A673 (cell line): ENCODE data around the gene RPS6KA2. TPM values are rescaled to one million over a fixed set of nuclear protein-coding genes. Genes with fewer than 3 reads are reported as not detected.

Experiments used
- BruUV-seq: library from RNA; stranded (reverse); fragments of 400-500 nt; replicated peaks from 2 replicates; lab custom pipeline; 2021; lab: Mats Ljungman, UMichigan
- CTCF ChIA-PET: fragments of 300-600 bp; sonication (Branson Sonifier 250); formaldehyde crosslinking; loops from one replicate; lab custom pipeline; 2022; ENCODE audit warnings: antibody characterized with exemption; lab: Charles Lee
- POLR2A ChIA-PET: fragments of 300-600 bp; sonication (Branson Sonifier 250); formaldehyde crosslinking; loops from one replicate; lab custom pipeline; 2022; ENCODE audit warnings: antibody characterized with exemption; ENCODE audit not compliant: low non-redundant PET; lab: Charles Lee
- DNase-seq: peaks from one replicate; pipeline ENCODE4 v3.0.0-alpha.2; 2015; ENCODE audit warnings: low spot score
- H3K27ac ChIP-seq: fragments of 200-600 bp; sonication (generic); 2 replicates; pipeline ENCODE4 v1.5.1; 2016; ENCODE audit warnings: mixed run types, low read depth, mild to moderate bottlenecking, mixed read lengths, antibody characterized with exemption, low read length; ENCODE audit not compliant: poor library complexity, severe bottlenecking
- H3K27me3 ChIP-seq: fragments of 200-600 bp; sonication (generic); replicated peaks from 2 replicates; pipeline ENCODE4 v1.6.1; 2017; ENCODE audit warnings: mixed run types, low read depth, mild to moderate bottlenecking, mixed read lengths, antibody characterized with exemption, low read length; ENCODE audit not compliant: insufficient read depth, poor library complexity
- H3K36me3 ChIP-seq: fragments of 200-600 bp; sonication (generic); 2 replicates; pipeline ENCODE4 v1.6.1; 2016; ENCODE audit warnings: mixed run types, mild to moderate bottlenecking, mixed read lengths, antibody characterized with exemption, low read length; ENCODE audit not compliant: insufficient read depth, poor library complexity, severe bottlenecking
- H3K4me1 ChIP-seq: fragments of 200-600 bp; sonication (generic); 2 replicates; pipeline ENCODE4 v1.6.1; 2017; ENCODE audit warnings: mixed run types, mild to moderate bottlenecking, mixed read lengths, antibody characterized with exemption, low read length; ENCODE audit not compliant: insufficient read depth, poor library complexity, severe bottlenecking
- H3K4me3 ChIP-seq: fragments of 200-600 bp; sonication (generic); 2 replicates; pipeline ENCODE4 v1.5.1; 2016; ENCODE audit warnings: low read depth, mixed run types, mild to moderate bottlenecking, mixed read lengths, low read length; ENCODE audit not compliant: poor library complexity, severe bottlenecking
- H3K9me3 ChIP-seq: fragments of 200-600 bp; sonication (generic); 2 replicates; pipeline ENCODE4 v1.6.1; 2016; ENCODE audit warnings: mixed run types, low read depth, mild to moderate bottlenecking, mixed read lengths, antibody characterized with exemption, low read length; ENCODE audit not compliant: poor library complexity, severe bottlenecking
- CTCF ChIP-seq: fragments of 300-800, 200-600 bp; sonication (generic); conservative IDR thresholded peaks from 2 replicates; pipeline ENCODE4 v1.5.1; 2017; ENCODE audit warnings: low read depth, mild to moderate bottlenecking, antibody characterized with exemption, low read length, moderate library complexity, mixed read lengths
- EZH2 ChIP-seq: fragments of 200-600 bp; sonication (generic); IDR thresholded peaks from 2 replicates; pipeline ENCODE4 v1.6.1; 2017; ENCODE audit warnings: borderline replicate concordance, low read depth, mild to moderate bottlenecking, mixed read lengths, antibody characterized with exemption, low read length; ENCODE audit not compliant: poor library complexity, severe bottlenecking
- intact Hi-C: fragments of 100-400 bp; cut with micrococcal nuclease; formaldehyde crosslinking; loops from one replicate; pipeline ENCODE4 v1.10.0; 2022; ENCODE audit not compliant: unreplicated experiment
- total RNA-seq: library from RNA; stranded (reverse); gene quantifications from 2 replicates; pipeline ENCODE4 v1.2.3, GENCODE V29; 2021

Gene RPS6KA2
- total RNA-seq, 1 experiment from 2014 or later = 30.1 TPM

GRCh38 chr6:166507809-166508564, 119.1 kb downstream of the RPS6KA2 start:
- ChIA-PET POLR2A (no interaction called here), CTCF (no interaction called here)
- H3K4me1 ChIP-seq = no peaks in the 10 kb centered on the region
- H3K36me3 ChIP-seq = peaks cover 3% of the 10 kb centered on the region
- no TSS peak for BruUV-seq
- DNase-seq = no peak
- H3K4me3 ChIP-seq = no peak overlapping the region
- no peaks in the 10 kb centered on the region for H3K27me3 ChIP-seq
- TF ChIP-seq EZH2 (no peak), CTCF (no peak)
- no peaks in the 10 kb centered on the region for H3K9me3 ChIP-seq
- H3K27ac ChIP-seq = no peak overlapping the region
- intact Hi-C loops = no loop called here

- Histone ChIP-seq H3K36me3 (peaks cover 3% of the 10 kb centered on the region), H3K27ac (no peak overlapping the region), H3K4me3 (no peak overlapping the region), H3K9me3 (no peaks in the 10 kb centered on the region), H3K27me3 (no peaks in the 10 kb centered on the region), H3K4me1 (no peaks in the 10 kb centered on the region)
- TF ChIP-seq EZH2 = no peak
- no peak for TF ChIP-seq CTCF
- CTCF ChIA-PET = no interaction called here
- intact Hi-C loops = no loop called here
- no TSS peak for BruUV-seq
- POLR2A ChIA-PET = no interaction called here
- no peak for DNase-seq
These were observed 119.7 kb downstream of the RPS6KA2 start for GRCh38 chr6:166507380-166507779.

DNA sequence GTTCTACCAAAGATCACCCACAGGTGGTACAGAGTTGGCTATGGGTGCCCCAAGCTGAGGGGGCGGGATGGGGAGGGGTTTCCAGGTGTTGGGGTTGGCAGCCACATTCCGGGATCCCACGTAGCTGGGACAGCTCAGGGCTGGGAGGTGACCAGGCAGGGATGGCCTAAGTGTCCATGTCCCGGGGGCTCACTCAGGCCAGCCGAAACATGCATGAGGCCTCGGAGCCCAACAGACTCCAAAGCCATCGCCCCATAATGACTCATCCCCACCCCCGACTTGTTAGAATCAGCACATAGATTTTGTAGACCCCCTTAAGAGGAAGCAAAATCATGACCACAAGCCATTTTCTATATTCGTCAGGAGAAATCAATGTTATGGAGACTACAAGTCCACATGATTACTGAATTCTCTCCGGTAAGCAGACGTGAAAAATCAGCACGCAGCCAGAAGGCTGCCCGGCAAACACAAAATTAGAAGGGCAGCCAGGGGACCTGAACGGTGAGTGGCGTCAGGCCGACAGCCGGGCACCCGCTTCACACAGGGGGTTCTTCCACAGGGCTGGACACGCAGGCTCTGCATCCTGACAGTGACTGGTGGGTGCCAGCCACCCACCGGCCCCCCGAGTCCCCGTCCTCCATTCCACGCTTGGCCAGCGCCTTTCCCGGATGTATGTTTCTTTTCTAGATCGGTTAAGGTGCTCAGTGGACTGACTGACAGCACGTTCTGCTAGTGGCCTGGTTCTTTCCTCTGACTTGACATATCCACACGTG, 121.7 kb downstream of the RPS6KA2 start:
- ChIA-PET POLR2A (no interaction called here), CTCF (no interaction called here)
- Histone ChIP-seq H3K27me3 (no peaks in the 10 kb centered on the region), H3K36me3 (peaks cover 3% of the 10 kb centered on the region), H3K27ac (no peak overlapping the region), H3K9me3 (no peaks in the 10 kb centered on the region), H3K4me3 (no peak overlapping the region), H3K4me1 (no peaks in the 10 kb centered on the region)
- intact Hi-C loops = no loop called here
- BruUV-seq = no TSS peak
- DNase-seq = no peak
- TF ChIP-seq CTCF = no peak
- TF ChIP-seq EZH2 = no peak
